RWPE1 (cell line): ENCODE data around the gene MAP4K4.

Experiments used
- CTCF ChIA-PET: fragments of 350-600 bp; sonication (Branson Sonifier 250); formaldehyde crosslinking; extraction: SDS; loops from one replicate; lab custom pipeline; 2021; lab: Yijun Ruan, JAX
- POLR2A ChIA-PET: fragments of 400-600 bp; formaldehyde crosslinking; extraction: SDS; loops from one replicate; lab custom pipeline; 2020; ENCODE audit warnings: antibody characterized with exemption; ENCODE audit not compliant: low non-redundant PET; lab: Yijun Ruan, JAX
- DNase-seq: peaks from one replicate; pipeline ENCODE4 v3.0.0; 2012; ENCODE audit warnings: low spot score
- H3K27ac ChIP-seq: fragments of 450-650 bp; 2 replicates; pipeline ENCODE4 v1.5.1; 2017
- TF ChIP-seq, protein P1 (sequence below): fragments of 450-650 bp; conservative IDR thresholded peaks from 2 replicates; pipeline ENCODE4 v1.5.1; 2017; ENCODE audit warnings: low read depth, mild to moderate bottlenecking

MAP4K4 gene

DNA sequence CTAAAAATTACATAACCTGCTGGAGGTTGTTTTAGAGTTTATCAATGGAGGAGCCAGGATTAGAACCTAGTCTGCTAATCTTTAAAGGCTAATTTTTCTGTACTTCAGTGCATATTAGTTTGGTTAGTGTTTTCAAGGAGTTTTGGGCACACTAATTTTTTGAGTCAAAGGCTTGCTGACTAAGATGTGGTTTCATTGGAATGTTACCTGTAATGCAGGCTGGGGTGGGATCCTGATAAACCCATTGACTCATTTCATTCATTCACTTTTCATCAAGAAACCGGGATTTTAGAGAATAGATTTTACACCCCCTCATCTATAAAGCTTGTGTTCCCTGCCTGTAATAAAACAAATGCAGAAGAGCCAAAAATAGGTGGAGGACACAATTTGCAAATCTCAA lies 202.4 kb downstream of the MAP4K4 start:
- DNase-seq: peak; percentile 73
- CTCF ChIA-PET: no interaction called here
- TF ChIP-seq, protein P1, sequence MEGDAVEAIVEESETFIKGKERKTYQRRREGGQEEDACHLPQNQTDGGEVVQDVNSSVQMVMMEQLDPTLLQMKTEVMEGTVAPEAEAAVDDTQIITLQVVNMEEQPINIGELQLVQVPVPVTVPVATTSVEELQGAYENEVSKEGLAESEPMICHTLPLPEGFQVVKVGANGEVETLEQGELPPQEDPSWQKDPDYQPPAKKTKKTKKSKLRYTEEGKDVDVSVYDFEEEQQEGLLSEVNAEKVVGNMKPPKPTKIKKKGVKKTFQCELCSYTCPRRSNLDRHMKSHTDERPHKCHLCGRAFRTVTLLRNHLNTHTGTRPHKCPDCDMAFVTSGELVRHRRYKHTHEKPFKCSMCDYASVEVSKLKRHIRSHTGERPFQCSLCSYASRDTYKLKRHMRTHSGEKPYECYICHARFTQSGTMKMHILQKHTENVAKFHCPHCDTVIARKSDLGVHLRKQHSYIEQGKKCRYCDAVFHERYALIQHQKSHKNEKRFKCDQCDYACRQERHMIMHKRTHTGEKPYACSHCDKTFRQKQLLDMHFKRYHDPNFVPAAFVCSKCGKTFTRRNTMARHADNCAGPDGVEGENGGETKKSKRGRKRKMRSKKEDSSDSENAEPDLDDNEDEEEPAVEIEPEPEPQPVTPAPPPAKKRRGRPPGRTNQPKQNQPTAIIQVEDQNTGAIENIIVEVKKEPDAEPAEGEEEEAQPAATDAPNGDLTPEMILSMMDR: no peak
- POLR2A ChIA-PET: no interaction called here
- no peak overlapping the region for H3K27ac ChIP-seq

DNA sequence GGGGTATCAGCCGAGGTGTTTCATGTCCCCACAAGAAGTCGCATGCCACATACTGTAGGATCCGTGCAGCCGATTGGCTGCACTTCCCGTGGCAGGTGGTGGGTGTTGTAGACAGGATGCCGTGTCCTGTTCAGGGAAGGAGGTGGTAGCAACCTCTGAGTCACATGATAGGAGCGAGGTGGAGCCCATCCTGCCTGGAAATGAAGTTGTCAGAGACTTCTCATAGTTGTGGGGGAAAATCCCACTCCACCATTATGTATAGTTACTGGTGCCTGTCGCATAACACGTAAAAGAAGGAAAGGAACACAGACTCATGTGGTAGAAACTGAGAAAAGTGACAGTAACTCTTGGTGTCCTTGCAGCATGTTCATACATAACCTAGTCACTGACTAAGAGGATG lies 202.9 kb downstream of the MAP4K4 start:
- peak; percentile 50 for DNase-seq
- ChIA-PET POLR2A (no interaction called here), CTCF (no interaction called here)
- TF ChIP-seq, protein P1: no peak
- no peak overlapping the region for H3K27ac ChIP-seq

DNA sequence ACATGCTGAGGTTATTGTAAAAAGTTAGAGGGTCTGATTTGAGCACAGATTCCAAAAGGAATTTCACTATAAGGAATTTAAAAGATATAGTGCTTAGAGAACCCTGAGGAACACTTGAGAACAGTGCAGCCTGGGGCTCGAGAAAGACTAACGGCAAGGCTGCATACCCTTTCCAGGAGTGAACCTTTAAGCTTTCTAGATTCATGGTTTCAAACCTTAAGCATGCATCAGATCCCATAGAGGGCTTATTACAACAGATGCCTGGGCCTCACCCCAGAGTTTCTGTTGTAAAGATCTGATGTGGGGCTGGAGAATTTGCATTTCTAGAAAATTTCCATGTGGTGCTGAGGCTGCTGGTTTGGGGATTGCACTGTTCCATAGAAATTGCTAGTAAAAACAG lies 203.7 kb downstream of the MAP4K4 start:
- ChIA-PET POLR2A (no interaction called here), CTCF (no interaction called here)
- no peak for DNase-seq
- TF ChIP-seq, protein P1: no peak
- no peak overlapping the region for H3K27ac ChIP-seq

DNA sequence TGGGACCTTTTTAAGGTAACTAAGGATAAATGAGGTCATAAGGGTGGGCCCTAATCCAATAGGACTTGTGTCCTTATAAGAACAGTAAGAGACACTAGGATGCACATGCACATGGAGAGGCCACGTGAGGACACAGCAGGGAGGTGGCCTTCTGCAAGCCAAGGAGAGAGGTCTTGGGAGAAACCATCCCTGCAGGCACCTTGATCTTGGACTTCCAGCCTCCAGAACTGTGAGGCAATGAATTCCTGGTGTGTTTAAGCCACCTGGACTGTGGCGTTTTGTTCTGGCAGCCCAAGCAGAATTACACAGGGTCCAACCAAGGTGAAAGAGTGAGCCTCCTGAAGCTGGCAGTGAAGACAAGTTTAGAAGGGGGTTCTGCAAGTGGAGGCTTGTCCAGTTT lies 204.7 kb downstream of the MAP4K4 start:
- TF ChIP-seq, protein P1: no peak
- ChIA-PET POLR2A (no interaction called here), CTCF (no interaction called here)
- DNase-seq: no peak
- no peak overlapping the region for H3K27ac ChIP-seq

DNA sequence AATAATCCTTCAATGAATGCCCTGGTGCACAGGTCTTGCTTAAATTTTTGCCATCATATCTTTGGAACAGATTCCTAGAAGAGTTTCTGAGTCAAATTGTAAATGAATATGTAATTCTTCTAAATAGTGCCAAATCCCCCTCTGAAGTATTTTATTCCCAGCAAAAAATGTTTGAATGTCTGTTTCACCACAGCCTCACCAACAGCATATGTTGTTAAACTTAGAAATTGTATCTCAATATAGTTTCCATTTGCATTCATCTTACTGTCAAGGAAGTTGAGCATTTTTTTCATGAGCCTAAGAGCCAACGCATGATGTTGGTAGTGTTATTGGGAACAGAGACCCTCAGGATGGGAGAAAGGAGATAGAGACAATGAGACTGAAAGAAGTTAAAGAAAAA lies 207.4 kb downstream of the MAP4K4 start:
- POLR2A ChIA-PET: no interaction called here
- TF ChIP-seq, protein P1: no peak
- CTCF ChIA-PET: no interaction called here
- H3K27ac ChIP-seq: no peak overlapping the region
- DNase-seq: no peak

DNA sequence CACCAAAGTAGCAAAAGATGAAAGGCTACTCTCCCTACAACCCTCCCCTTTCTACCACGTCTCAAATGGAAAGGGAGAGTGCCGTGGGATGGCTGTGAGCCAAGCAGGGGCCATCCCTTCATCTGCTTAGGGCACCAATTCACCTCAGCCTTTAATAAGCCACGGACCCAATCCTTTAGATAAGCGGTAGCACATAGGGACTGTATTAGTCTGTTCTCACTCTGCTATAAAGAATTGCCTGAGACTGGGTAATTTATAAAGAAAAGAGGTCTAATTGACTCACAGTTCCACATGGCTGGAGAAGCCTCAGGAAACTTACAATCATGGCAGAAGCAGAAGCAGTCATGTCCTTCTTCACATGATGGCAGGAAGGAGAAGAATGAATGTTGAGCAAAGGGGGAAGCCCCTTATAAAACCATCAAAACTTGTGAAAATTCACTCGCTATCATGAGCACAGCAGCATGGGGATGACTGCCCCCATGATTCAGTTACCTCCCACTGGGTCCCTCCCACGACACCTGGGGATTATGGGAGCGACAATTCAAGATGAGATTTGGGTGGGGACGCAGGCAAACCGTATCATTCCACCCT lies 208.3 kb downstream of the MAP4K4 start:
- H3K27ac ChIP-seq: no peak overlapping the region
- ChIA-PET CTCF (no interaction called here), POLR2A (no interaction called here)
- no peak for DNase-seq
- TF ChIP-seq, protein P1: no peak
